SIG-M5 treated with dmso at 0.1 percent for 504 hours (cell line): ENCODE data around the gene ARHGAP18.

Source experiments
- DNase-seq: peaks from one replicate; lab custom pipeline; 2025; ENCODE audit not compliant: unreplicated experiment; lab: John Stamatoyannopoulos, UW

Gene ARHGAP18

DNA sequence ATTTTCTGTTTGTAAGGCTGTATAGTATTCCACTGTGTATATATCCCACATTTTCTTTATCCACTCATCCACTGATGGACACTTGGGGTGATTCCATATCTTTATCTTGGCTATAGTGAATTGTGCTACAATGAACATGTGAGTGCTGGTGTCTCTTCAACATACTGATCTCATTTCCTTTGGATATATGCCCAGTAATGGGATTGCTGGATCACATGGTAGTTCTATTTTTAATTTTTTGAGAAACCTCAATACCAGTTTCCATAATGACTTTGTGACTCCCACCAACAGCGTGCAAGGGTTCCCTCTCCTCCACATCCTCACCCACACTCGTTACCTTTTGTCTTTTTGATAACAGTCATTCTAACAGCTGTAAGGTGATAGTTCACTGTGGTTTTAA is 166.0 kb downstream of the ARHGAP18 start:
- DNase-seq, result no peak

DNA sequence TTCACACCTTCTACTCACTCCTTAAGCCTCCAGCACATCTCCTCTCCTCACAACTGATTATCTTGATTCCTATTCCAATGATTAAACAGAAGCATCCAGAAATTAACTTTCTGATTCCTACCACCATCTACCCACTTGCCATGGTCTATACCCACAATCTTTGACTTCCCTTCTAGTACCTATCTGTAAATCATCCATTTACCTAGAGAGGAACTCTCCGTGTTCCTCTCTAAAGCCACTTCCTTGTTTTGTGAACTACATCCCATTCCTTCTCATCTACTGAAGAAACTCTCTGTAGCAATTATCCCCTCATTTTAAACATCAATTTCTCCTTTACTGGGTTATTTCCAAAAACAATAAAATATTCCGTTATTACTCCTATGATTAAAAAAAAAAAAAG is 167.3 kb downstream of the ARHGAP18 start:
- no peak for DNase-seq

DNA sequence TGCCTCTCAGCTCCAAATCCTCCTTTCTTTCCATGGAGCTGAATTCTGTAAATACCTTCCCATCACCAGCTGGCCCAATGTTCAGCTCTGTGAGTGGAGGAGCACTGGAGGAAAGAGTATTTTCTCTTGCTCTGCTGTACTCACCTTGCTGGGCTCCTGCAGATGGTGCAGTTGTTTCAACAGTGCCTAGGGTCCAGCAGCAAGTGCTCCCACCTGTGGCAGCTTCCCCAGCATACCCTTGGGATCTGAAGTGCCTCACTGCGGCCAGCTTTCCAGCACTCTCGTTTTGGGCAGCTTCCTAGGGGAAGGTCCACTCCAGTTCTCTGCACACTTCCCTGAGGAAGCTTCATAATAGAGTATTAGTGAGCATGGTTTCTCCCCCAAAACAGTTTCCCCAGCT is 170.9 kb downstream of the ARHGAP18 start:
- DNase-seq, result no peak

DNA sequence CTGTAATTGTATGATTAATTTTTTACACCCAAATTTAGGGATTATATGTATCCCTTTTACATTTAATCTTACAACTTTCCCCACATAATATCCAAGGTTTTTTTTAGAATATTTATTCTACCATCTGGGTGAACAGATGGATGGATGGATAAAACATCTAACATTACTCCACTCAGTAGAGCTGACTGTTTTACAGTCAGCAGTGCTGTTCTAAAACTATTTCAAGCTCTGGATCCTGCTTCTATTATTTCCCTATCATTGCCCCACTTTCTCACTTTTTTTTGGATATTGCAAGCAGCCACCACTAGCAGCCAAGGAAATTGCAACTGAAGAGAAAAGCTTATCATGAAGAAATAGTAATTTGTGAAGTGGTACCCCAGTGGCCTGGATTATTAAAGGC is 173.7 kb downstream of the ARHGAP18 start:
- DNase-seq, result no peak

DNA sequence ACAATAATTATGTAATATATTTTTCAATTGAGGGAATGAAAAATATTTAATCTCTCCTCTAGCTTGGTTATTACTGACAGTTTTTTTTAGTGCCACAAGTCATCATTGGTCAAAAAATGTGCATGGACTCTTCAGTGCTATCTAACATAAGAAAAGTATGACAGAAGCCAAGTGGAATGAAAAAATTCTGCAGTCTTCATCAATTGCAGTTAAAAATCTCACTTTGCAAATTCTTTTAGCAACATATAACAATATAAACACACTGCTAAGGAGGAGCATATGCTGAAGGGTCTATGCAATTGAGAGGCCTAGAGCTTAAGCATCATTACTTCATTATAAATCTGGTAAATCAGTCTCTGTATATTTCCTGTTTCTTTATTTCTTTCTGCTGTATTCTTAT is 175.1 kb downstream of the ARHGAP18 start:
- no peak for DNase-seq
